ENCODE results near the gene OXNAD1. TPM values are rescaled to one million over a fixed set of nuclear protein-coding genes. Genes with fewer than 3 reads are reported as not detected.

The OXNAD1 gene
- total and polyA plus RNA-seq, 2 of the 13 experiments (the other 11 are each of a cell fraction or from before 2014, with no cell fraction given) = 9.9 to 18.8 TPM

DNA sequence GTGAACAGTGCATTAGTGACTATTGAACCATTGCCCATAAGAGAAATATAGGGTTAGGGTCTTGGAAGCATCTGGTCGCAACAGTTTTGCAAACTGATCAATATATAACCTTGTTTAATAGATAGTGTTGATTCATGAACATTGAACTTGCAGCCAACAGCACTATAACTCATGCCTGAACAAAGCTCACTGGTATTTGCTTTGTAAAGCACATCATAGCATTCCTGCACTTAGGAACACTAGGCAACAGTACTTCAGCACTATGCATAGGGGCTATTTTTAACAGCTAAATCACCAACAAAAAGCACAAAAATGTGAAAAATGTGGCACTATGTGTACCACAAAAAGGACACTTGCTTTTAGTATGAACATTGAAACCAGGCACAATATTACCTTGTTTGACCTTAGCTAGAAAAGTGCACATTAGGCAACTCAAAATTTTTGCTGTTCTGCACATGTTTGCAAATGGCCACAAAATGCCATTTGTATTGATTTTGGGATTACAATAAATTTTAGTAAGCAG, 68.0 kb downstream of the OXNAD1 start (continued):
- TF ChIP-seq, protein P1, sequence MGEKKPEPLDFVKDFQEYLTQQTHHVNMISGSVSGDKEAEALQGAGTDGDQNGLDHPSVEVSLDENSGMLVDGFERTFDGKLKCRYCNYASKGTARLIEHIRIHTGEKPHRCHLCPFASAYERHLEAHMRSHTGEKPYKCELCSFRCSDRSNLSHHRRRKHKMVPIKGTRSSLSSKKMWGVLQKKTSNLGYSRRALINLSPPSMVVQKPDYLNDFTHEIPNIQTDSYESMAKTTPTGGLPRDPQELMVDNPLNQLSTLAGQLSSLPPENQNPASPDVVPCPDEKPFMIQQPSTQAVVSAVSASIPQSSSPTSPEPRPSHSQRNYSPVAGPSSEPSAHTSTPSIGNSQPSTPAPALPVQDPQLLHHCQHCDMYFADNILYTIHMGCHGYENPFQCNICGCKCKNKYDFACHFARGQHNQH (CRISPR knock-in tag; IDR thresholded peaks at IDR 0.05) = no peak
- TF ChIP-seq HOXA3 (CRISPR knock-in tag; IDR thresholded peaks at IDR 0.05) (no peak), ZNF543 (CRISPR knock-in tag; IDR thresholded peaks at IDR 0.05) (no peak), NFYB (CRISPR knock-in tag; IDR thresholded peaks at IDR 0.05) (no peak), RFXANK (CRISPR knock-in tag; IDR thresholded peaks at IDR 0.05) (no peak), ZNF138 (CRISPR knock-in tag; IDR thresholded peaks at IDR 0.05; ENCODE audit: low read depth) (no peak), SALL2 (CRISPR knock-in tag; IDR thresholded peaks at IDR 0.05) (no peak), ZFX (CRISPR knock-in tag; IDR thresholded peaks at IDR 0.05; ENCODE audit: low read depth) (no peak), YEATS2 (CRISPR knock-in tag; IDR thresholded peaks at IDR 0.05; ENCODE audit: borderline replicate concordance) (no peak), ZNF205 (CRISPR knock-in tag; IDR thresholded peaks at IDR 0.05) (no peak), AHR (CRISPR knock-in tag; IDR thresholded peaks at IDR 0.05) (no peak), ARNTL (CRISPR knock-in tag; IDR thresholded peaks at IDR 0.05) (no peak), NCOA1 (CRISPR knock-in tag; IDR thresholded peaks at IDR 0.05) (0 out of 2 replicates have a peak, but pooled peaks have one; percentile 51), ZNF550 (CRISPR knock-in tag; IDR thresholded peaks at IDR 0.05; ENCODE audit: borderline replicate concordance) (no peak), MAFG (CRISPR knock-in tag; IDR thresholded peaks at IDR 0.05) (no peak), KDM5B (CRISPR knock-in tag; IDR thresholded peaks at IDR 0.05; ENCODE audit: borderline replicate concordance) (no peak), SMARCC2 (IDR thresholded peaks at IDR 0.05) (no peak), HNRNPLL (IDR thresholded peaks at IDR 0.05; ENCODE audit: low read depth, low read length, poor library complexity, severe bottlenecking) (no peak), ELF4 (CRISPR knock-in tag; IDR thresholded peaks at IDR 0.05; ENCODE audit: borderline replicate concordance) (no peak), ONECUT2 (CRISPR knock-in tag; IDR thresholded peaks at IDR 0.05) (peak; percentile 86), MXI1 (IDR thresholded peaks at IDR 0.05; ENCODE audit: borderline replicate concordance, low read depth, low read length) (no peak), ZNF256 (CRISPR knock-in tag; conservative IDR thresholded peaks at IDR 0.05) (no peak), BORCS8-MEF2B (CRISPR knock-in tag; IDR thresholded peaks at IDR 0.05) (no peak), ADNP (CRISPR knock-in tag; IDR thresholded peaks at IDR 0.05) (no peak), ZNF792 (CRISPR knock-in tag; IDR thresholded peaks at IDR 0.05) (peak; percentile 53; the same call in 1 of the 2 replicates)
- TF ChIP-seq, protein P2, sequence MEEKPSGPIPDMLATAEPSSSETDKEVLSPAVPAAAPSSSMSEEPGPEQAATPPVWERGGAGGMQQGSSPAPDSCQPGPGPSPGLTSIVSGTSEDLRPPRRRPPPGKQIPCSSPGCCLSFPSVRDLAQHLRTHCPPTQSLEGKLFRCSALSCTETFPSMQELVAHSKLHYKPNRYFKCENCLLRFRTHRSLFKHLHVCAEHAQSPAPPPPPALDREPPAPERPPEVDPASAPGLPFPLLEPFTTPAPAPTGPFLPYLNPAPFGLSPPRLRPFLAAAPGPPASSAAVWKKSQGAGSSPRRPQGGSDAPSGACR (CRISPR knock-in tag; IDR thresholded peaks at IDR 0.05) = no peak
- TF ChIP-seq, protein P3, sequence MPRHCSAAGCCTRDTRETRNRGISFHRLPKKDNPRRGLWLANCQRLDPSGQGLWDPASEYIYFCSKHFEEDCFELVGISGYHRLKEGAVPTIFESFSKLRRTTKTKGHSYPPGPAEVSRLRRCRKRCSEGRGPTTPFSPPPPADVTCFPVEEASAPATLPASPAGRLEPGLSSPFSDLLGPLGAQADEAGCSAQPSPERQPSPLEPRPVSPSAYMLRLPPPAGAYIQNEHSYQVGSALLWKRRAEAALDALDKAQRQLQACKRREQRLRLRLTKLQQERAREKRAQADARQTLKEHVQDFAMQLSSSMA (CRISPR knock-in tag; IDR thresholded peaks at IDR 0.05) = no peak
- TF ChIP-seq, protein P4, sequence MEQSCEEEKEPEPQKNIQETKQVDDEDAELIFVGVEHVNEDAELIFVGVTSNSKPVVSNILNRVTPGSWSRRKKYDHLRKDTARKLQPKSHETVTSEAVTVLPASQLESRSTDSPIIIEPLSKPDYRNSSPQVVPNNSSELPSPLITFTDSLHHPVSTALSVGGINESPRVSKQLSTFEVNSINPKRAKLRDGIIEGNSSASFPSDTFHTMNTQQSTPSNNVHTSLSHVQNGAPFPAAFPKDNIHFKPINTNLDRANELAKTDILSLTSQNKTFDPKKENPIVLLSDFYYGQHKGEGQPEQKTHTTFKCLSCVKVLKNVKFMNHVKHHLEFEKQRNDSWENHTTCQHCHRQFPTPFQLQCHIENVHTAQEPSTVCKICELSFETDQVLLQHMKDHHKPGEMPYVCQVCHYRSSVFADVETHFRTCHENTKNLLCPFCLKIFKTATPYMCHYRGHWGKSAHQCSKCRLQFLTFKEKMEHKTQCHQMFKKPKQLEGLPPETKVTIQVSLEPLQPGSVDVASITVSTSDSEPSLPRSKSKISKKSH (CRISPR knock-in tag; IDR thresholded peaks at IDR 0.05; ENCODE audit: borderline replicate concordance) = no peak
- TF ChIP-seq, protein P5, sequence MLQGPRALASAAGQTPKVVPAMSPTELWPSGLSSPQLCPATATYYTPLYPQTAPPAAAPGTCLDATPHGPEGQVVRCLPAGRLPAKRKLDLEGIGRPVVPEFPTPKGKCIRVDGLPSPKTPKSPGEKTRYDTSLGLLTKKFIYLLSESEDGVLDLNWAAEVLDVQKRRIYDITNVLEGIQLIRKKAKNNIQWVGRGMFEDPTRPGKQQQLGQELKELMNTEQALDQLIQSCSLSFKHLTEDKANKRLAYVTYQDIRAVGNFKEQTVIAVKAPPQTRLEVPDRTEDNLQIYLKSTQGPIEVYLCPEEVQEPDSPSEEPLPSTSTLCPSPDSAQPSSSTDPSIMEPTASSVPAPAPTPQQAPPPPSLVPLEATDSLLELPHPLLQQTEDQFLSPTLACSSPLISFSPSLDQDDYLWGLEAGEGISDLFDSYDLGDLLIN (CRISPR knock-in tag; IDR thresholded peaks at IDR 0.05; ENCODE audit: borderline replicate concordance) = no peak

Data from HepG2 (cell line).